Measurements from ENCODE around the gene UNC13C.

UNC13C gene

DNA sequence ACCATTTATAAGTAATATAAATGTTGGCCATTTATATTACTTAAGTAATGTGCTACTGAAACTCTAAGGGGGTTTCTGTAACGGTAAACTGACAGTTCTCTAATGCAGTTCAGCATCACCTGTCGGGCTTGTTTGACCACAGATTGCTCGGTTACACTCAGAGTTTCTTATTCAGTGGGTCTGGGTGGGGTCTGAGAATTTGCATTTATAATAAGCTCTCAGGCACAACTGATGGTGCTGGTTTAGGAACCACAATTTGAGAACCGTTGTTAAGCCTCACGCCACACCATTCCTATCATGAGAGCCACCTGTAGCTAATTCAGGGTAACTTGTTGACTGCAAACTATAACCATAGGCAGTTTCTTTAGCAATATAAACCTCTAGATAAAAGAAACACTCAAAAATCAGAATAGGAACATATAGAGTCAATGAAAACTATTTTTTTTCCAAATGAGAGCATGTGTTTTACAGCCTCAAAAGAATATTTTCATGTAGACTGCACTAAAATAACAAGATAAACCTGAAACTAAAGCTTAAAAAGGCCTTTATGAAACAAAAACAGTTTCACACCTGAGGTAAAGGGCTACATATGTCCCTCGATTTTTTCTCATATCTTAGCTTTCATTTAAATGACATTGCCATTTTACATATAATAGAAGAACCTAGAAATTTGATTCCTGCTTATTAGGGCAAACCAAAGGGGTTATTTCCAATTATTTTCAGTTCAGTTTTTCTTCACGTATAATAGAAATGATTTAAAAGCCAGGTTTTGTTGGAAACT, 604.8 kb downstream of the UNC13C start:
- TF ChIP-seq, protein P1, sequence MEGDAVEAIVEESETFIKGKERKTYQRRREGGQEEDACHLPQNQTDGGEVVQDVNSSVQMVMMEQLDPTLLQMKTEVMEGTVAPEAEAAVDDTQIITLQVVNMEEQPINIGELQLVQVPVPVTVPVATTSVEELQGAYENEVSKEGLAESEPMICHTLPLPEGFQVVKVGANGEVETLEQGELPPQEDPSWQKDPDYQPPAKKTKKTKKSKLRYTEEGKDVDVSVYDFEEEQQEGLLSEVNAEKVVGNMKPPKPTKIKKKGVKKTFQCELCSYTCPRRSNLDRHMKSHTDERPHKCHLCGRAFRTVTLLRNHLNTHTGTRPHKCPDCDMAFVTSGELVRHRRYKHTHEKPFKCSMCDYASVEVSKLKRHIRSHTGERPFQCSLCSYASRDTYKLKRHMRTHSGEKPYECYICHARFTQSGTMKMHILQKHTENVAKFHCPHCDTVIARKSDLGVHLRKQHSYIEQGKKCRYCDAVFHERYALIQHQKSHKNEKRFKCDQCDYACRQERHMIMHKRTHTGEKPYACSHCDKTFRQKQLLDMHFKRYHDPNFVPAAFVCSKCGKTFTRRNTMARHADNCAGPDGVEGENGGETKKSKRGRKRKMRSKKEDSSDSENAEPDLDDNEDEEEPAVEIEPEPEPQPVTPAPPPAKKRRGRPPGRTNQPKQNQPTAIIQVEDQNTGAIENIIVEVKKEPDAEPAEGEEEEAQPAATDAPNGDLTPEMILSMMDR (IDR thresholded peaks at IDR 0.05; ENCODE audit: control insufficient read depth, insufficient read depth, low read depth, low read length, missing control alignments), result no peak
- DNase-seq (ENCODE audit: low read depth), result no peak
- no peak overlapping the region for H3K4me3 ChIP-seq (ENCODE audit: control insufficient read depth, low read depth, low read length)

DNA sequence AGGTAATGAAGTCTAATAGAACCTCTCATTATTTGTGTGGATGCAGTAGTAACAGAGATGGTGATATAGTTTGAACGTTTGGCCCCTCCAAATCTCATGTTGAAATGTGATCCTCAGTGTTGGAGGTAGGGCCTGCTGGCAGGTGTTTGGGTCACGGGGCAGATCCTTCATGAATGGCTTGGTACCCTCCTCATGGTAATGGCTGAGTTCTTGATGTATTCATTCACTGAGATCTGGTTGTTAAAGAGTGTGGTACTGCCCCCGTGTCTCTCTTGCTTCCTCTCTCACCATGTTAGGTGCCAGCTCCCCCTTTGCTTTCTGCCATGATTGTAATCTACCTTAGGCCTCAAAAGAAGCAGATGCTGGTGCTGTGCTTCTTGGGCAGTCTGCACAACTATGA, 606.8 kb downstream of the UNC13C start:
- DNase-seq (ENCODE audit: low read depth), result no peak
- TF ChIP-seq, protein P1 (IDR thresholded peaks at IDR 0.05; ENCODE audit: control insufficient read depth, insufficient read depth, low read depth, low read length, missing control alignments), result no peak

DNA sequence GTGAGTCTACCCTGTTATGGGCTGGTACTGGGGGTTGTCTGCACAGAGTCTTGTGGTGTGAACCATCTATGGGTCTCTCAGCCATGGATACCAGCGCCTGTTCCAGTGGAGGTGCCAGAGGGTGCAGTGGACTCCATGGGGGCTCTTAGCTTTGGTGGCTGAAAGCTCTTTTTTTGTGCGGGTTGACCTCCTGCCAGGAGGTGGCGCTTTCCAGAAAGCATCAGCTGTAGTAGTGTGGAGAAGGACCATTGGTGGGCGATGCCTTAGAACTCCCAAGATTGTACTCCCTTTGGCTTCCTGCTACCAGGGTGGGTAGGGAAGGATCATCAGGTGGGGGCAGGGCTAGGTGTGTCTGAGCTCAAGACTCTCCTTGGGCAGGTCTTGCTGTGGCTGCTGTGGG, 615.9 kb downstream of the UNC13C start:
- TF ChIP-seq, protein P1 (IDR thresholded peaks at IDR 0.05; ENCODE audit: control insufficient read depth, insufficient read depth, low read depth, low read length, missing control alignments), result no peak
- H3K4me3 ChIP-seq (ENCODE audit: control insufficient read depth, low read depth, low read length), result no peak overlapping the region
- no peak for DNase-seq (ENCODE audit: low read depth)

More for the DNA sequence above, 606.8 kb downstream of the UNC13C start:
- no peak overlapping the region for H3K4me3 ChIP-seq (ENCODE audit: control insufficient read depth, low read depth, low read length)

DNA sequence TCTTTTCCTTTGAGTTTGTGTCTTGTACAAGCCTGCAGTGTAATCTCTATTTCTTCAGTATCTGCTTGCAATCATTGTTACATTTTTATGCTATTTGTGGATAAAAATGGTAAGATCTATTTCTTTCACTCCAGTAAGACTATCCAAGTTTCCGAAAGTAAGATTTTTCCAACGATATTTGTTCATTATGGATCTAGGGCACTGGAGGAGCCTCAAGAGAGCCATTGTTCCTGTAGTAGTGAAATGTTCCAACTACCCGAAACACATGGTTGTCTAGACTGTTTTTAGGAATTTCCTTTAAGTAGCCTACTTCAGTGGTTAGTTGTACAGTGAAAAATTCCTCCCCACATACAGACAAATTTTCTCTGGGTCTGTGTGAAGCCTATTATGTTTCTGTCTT, 621.1 kb downstream of the UNC13C start:
- no peak for DNase-seq (ENCODE audit: low read depth)
- H3K4me3 ChIP-seq (ENCODE audit: control insufficient read depth, low read depth, low read length), result no peak overlapping the region
- TF ChIP-seq, protein P1 (IDR thresholded peaks at IDR 0.05; ENCODE audit: control insufficient read depth, insufficient read depth, low read depth, low read length, missing control alignments), result no peak

DNA sequence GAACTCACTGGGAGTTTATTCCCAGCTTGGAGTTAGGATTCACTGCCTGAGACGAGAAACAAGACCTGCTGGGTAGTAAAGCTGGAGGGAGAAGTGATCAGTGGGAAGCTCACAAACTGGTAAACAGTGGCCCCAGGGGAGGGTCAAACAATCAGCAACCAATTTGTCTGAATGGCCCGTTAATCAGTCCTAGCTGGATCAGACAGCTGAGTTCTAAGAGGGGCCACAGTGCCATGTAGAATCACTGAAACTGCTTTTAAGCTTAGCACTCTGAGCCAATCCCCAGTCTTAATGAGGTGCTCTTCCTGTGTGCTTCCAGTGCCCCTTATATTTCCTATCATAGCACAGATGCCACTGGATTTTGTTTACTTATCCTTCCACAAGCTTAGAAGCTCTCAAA, 626.8 kb downstream of the UNC13C start:
- no peak overlapping the region for H3K4me3 ChIP-seq (ENCODE audit: control insufficient read depth, low read depth, low read length)
- TF ChIP-seq, protein P1 (IDR thresholded peaks at IDR 0.05; ENCODE audit: control insufficient read depth, insufficient read depth, low read depth, low read length, missing control alignments), result no peak
- DNase-seq (ENCODE audit: low read depth), result no peak

DNA sequence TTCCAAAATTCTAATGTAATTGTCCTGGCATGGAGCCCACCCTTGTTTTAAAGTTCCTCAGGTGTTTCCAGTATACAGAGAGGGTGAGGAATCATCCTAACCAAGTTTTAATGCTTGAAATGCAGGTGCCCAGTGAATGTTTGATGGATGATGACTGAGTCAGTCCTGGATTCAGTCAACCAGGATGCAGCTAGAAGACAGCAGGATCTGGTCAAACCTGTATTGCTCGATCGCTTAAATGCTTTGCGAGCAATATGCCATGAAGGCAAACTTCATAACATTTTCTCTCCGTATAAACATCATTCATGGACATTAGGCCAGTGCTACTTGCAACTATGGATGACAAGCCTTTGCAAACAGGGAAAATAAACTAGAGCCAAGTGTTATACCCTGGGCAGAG, 627.3 kb downstream of the UNC13C start:
- no peak for DNase-seq (ENCODE audit: low read depth)
- H3K4me3 ChIP-seq (ENCODE audit: control insufficient read depth, low read depth, low read length), result no peak overlapping the region
- TF ChIP-seq, protein P1 (IDR thresholded peaks at IDR 0.05; ENCODE audit: control insufficient read depth, insufficient read depth, low read depth, low read length, missing control alignments), result no peak
